ENCODE data around the gene ADSS2. TPM values are rescaled to one million over a fixed set of nuclear protein-coding genes. Genes with fewer than 3 reads are reported as not detected.

ADSS2 gene
- total RNA-seq, 1 experiment from 2014 or later: 55.0 TPM

DNA sequence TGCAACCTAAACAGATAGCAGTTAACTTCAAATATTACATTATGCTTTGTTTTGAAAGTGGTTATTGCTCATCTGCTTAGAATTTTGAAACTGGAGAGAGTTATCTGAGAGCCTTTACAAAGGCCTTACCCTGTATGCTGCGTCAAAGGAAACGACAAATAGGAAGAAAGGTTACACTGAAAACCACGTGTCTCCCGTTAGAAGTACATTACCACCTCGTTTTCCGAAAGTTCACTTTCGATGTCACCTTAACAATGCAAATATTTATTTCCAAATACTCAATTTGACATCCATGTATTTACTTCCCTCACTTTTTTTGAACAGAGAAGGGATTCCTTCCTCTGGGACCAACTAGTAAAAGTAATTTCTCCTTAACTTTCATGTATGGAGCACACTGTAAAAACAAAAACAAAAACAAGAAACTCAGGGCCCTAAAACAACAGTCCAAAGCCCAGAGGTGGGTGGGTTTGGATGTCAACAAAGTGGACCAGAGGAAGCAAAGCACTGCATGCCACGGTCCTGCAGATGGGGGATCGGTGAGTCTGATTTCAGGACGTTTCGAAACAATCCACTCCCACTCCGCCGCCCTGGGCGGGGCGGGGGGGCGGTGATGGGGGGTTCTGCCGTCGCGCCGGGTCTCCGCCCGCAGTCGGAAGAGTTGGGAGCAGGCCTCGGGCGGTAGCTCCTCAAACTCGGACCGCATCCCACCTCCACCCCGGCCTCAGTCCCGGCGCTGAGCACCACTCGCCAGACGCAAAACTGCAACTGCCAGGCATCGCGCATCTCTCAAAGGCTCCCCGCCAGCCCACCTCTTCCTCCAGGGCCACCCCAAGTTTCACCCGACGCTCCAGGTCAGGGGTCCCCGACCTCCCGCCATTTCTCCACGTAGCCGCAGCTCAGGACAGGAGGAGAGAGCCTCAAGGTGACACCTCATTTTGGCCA lies 841 bp downstream of the ADSS2 start:
- DNase-seq (peak; percentile 61), ATAC-seq (peak; percentile 9)
- H3F3A ChIP-seq (ENCODE audit: low read length, unreplicated experiment): no peaks in the 10 kb centered on the region
- no TSS peak for BruUV-seq (replicated peaks)
- H4K20me1 ChIP-seq (ENCODE audit: low read length): peaks cover 42% of the 10 kb centered on the region
- H3K79me2 ChIP-seq (ENCODE audit: low read length): peaks cover 58% of the 10 kb centered on the region
- peak overlapping the region; percentile 96 for H3K9ac ChIP-seq (ENCODE audit: low read length)
- peak overlapping the region; percentile 94 for H3K4me2 ChIP-seq (ENCODE audit: low read length)
- peaks cover 23% of the 10 kb centered on the region for H3K36me3 ChIP-seq (ENCODE audit: low read depth, low read length)
- H3K9me3 ChIP-seq (ENCODE audit: low read length): no peaks in the 10 kb centered on the region
- peak overlapping the region; percentile 78 for H3K27ac ChIP-seq (ENCODE audit: low read length)
- intact Hi-C loops (cut with micrococcal nuclease): loop anchor here (2.0 to 10.0 kb wide), 6 partner anchors 14 to 524 kb away; no protein-coding TSS in a partner anchor
- ChIA-PET POLR2A (ENCODE audit: unreplicated experiment) (no interaction called here), CTCF (interaction anchor here (0.9 kb wide), 1 partner anchor 177 kb away, joined by 3 read pairs; no protein-coding TSS in a partner anchor)
- H3K4me1 ChIP-seq (ENCODE audit: insufficient read depth, low read length): peaks cover 33% of the 10 kb centered on the region
- H3K9me2 ChIP-seq (replicated peaks; ENCODE audit: low read length): no peaks in the 10 kb centered on the region
- peak overlapping the region; percentile 69 for H2AFZ ChIP-seq (ENCODE audit: low read length)
- peak overlapping the region; percentile 96 for H3K4me3 ChIP-seq (ENCODE audit: low read length)
- H3K27me3 ChIP-seq (ENCODE audit: low read length): no peaks in the 10 kb centered on the region
- TF ChIP-seq, protein P1, sequence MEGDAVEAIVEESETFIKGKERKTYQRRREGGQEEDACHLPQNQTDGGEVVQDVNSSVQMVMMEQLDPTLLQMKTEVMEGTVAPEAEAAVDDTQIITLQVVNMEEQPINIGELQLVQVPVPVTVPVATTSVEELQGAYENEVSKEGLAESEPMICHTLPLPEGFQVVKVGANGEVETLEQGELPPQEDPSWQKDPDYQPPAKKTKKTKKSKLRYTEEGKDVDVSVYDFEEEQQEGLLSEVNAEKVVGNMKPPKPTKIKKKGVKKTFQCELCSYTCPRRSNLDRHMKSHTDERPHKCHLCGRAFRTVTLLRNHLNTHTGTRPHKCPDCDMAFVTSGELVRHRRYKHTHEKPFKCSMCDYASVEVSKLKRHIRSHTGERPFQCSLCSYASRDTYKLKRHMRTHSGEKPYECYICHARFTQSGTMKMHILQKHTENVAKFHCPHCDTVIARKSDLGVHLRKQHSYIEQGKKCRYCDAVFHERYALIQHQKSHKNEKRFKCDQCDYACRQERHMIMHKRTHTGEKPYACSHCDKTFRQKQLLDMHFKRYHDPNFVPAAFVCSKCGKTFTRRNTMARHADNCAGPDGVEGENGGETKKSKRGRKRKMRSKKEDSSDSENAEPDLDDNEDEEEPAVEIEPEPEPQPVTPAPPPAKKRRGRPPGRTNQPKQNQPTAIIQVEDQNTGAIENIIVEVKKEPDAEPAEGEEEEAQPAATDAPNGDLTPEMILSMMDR (conservative IDR thresholded peaks at IDR 0.05; ENCODE audit: low read depth, low read length): no peak
- TF ChIP-seq EZH2 (IDR thresholded peaks at IDR 0.05; ENCODE audit: low read length, unreplicated experiment) (no peak), EZH2phosphoT487 (IDR thresholded peaks at IDR 0.05; ENCODE audit: borderline replicate concordance, low read length) (no peak)

DNA sequence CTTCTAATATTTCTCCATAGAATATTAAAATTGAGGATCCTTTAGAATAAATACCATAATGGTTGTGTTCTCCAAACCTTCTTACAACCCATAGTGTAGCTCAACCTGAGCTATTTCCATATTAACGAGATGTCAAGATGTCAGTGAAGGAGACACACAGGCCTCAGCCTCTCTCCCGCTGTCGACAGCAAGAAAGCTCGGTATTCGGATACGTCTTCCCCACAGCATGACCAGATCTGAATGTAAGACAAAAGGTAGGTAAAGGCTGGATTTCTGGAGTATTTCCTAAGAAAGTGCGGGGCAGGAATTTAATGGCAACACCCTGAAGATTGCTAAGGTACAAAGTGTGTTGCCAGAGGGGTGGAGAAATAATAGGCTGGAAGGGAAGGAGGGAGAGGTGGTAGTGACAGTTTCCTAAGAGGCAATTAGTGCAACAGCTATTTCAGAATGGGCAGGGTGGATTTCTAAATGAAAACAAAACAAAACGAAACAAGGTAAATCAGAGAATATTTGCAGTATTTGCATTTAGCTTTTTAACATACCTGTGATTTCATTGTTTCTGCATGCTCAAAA lies 1.7 kb downstream of the ADSS2 start:
- Histone ChIP-seq H3K4me1 (ENCODE audit: insufficient read depth, low read length) (peaks cover 33% of the 10 kb centered on the region), H3K27me3 (ENCODE audit: low read length) (no peaks in the 10 kb centered on the region), H2AFZ (ENCODE audit: low read length) (no peak overlapping the region), H3K9ac (ENCODE audit: low read length) (peak overlapping the region; percentile 96; the same call in 1 of the 2 replicates), H3K4me3 (ENCODE audit: low read length) (peak overlapping the region; percentile 96), H3K4me2 (ENCODE audit: low read length) (peak overlapping the region; percentile 94), H3K9me2 (replicated peaks; ENCODE audit: low read length) (no peaks in the 10 kb centered on the region), H3K79me2 (ENCODE audit: low read length) (peaks cover 66% of the 10 kb centered on the region), H3K27ac (ENCODE audit: low read length) (no peak overlapping the region), H3F3A (ENCODE audit: low read length, unreplicated experiment) (no peaks in the 10 kb centered on the region), H4K20me1 (ENCODE audit: low read length) (peaks cover 47% of the 10 kb centered on the region), H3K9me3 (ENCODE audit: low read length) (no peaks in the 10 kb centered on the region), H3K36me3 (ENCODE audit: low read depth, low read length) (peaks cover 27% of the 10 kb centered on the region)
- intact Hi-C loops (cut with micrococcal nuclease): loop anchor here (2.0 to 10.0 kb wide), 6 partner anchors 13 to 525 kb away; no protein-coding TSS in a partner anchor
- ATAC-seq (no peak), DNase-seq (no peak)
- no TSS peak for BruUV-seq (replicated peaks)
- TF ChIP-seq EZH2phosphoT487 (IDR thresholded peaks at IDR 0.05; ENCODE audit: borderline replicate concordance, low read length) (no peak), EZH2 (IDR thresholded peaks at IDR 0.05; ENCODE audit: low read length, unreplicated experiment) (no peak)
- TF ChIP-seq, protein P1 (conservative IDR thresholded peaks at IDR 0.05; ENCODE audit: low read depth, low read length): no peak
- ChIA-PET POLR2A (ENCODE audit: unreplicated experiment) (interaction anchor here (0.6 kb wide), 1 partner anchor 279 kb away, joined by 3 read pairs; no protein-coding TSS in a partner anchor), CTCF (interaction anchor here (0.9 kb wide), 1 partner anchor 176 kb away, joined by 3 read pairs; no protein-coding TSS in a partner anchor)

Data from PC-3 (cell line).